IMR-90 (cell line): ENCODE measurements around the gene DISC1. TPM values are rescaled to one million over a fixed set of nuclear protein-coding genes. Genes with fewer than 3 reads are reported as not detected.

Experiments used
- ATAC-seq: fragments of 200-7000 bp; cut with Tn5 transposase; 2 replicates; pipeline ENCODE4 v1.9.1; 2020; ENCODE audit warnings: low read depth, mild to moderate bottlenecking, moderate library complexity
- BruUV-seq: library from RNA; stranded (reverse); fragments of 400-500 nt; replicated peaks from 2 replicates; lab custom pipeline; 2021; lab: Mats Ljungman, UMichigan
- CTCF ChIA-PET: fragments of 300-600 bp; formaldehyde crosslinking; extraction: SDS; loops from one replicate; lab custom pipeline; 2021; ENCODE audit warnings: antibody characterized with exemption; lab: Yijun Ruan, JAX
- POLR2A ChIA-PET: fragments of 300-600 bp; sonication (Branson Sonifier 250); formaldehyde crosslinking; loops from one replicate; lab custom pipeline; 2022; ENCODE audit warnings: antibody characterized with exemption; ENCODE audit not compliant: unreplicated experiment; lab: Charles Lee
- DNase-seq: peaks from one replicate; pipeline ENCODE4 v3.0.0; 2013
- H2AFZ ChIP-seq: replicated peaks from 2 replicates; pipeline ENCODE3; 2013; ENCODE audit warnings: low read length, mild to moderate bottlenecking; ENCODE audit not compliant: poor library complexity
- H2AK5ac ChIP-seq: 2 replicates; pipeline ENCODE4 v1.6.1; 2013; ENCODE audit warnings: low read depth, low read length, inconsistent platforms
- H2AK9ac ChIP-seq: replicated peaks from 2 replicates; pipeline ENCODE3; 2013; ENCODE audit warnings: mild to moderate bottlenecking, low read depth, low read length, moderate library complexity; ENCODE audit not compliant: poor library complexity
- H2BK120ac ChIP-seq: 2 replicates; pipeline ENCODE4 v1.6.1; 2013; ENCODE audit warnings: low read depth, low read length, inconsistent platforms
- H2BK15ac ChIP-seq: 3 replicates; pipeline ENCODE4 v1.6.1; 2013; ENCODE audit warnings: low read depth, low read length, inconsistent platforms
- H2BK20ac ChIP-seq: 2 replicates; pipeline ENCODE4 v1.6.1; 2013; ENCODE audit warnings: low read depth, mild to moderate bottlenecking, inconsistent platforms, low read length, moderate library complexity
- H2BK5ac ChIP-seq: 2 replicates; pipeline ENCODE4 v1.6.1; 2013; ENCODE audit warnings: mild to moderate bottlenecking, low read depth, low read length, inconsistent platforms; ENCODE audit not compliant: poor library complexity, severe bottlenecking
- H3K14ac ChIP-seq: replicated peaks from 2 replicates; pipeline ENCODE4 v1.6.1; 2013; ENCODE audit warnings: low read depth, low read length, inconsistent platforms
- H3K18ac ChIP-seq: 2 replicates; pipeline ENCODE4 v1.6.1; 2013; ENCODE audit warnings: low read depth, low read length, control low read depth
- H3K23ac ChIP-seq: 2 replicates; pipeline ENCODE4 v1.6.1; 2013; ENCODE audit warnings: low read depth, low read length, inconsistent platforms
- H3K27ac ChIP-seq: 2 replicates; pipeline ENCODE4 v1.5.1; 2013; ENCODE audit warnings: mild to moderate bottlenecking, control low read depth, low read length; ENCODE audit not compliant: insufficient read depth
- H3K27me3 ChIP-seq: 2 replicates; pipeline ENCODE4 v1.6.1; 2013; ENCODE audit warnings: low read length; ENCODE audit not compliant: control insufficient read depth, insufficient read depth
- H3K36me3 ChIP-seq: 2 replicates; pipeline ENCODE4 v1.6.1; 2013; ENCODE audit warnings: low read length, mixed read lengths; ENCODE audit not compliant: control insufficient read depth, insufficient read depth
- H3K4ac ChIP-seq: 2 replicates; pipeline ENCODE4 v1.6.1; 2013; ENCODE audit warnings: low read depth, low read length, inconsistent platforms
- H3K4me1 ChIP-seq: 2 replicates; pipeline ENCODE4 v1.6.1; 2013; ENCODE audit warnings: low read length, mixed read lengths; ENCODE audit not compliant: control insufficient read depth, insufficient read depth
- H3K4me2 ChIP-seq: 2 replicates; pipeline ENCODE4 v1.6.1; 2013; ENCODE audit warnings: low read depth, mild to moderate bottlenecking, control low read depth, low read length, moderate library complexity
- H3K4me3 ChIP-seq: 2 replicates; pipeline ENCODE4 v1.5.1; 2013; ENCODE audit warnings: low read depth, mild to moderate bottlenecking, control low read depth, low read length, moderate library complexity; ENCODE audit not compliant: insufficient read depth
- H3K56ac ChIP-seq: 2 replicates; pipeline ENCODE4 v1.6.1; 2013; ENCODE audit warnings: low read length, inconsistent platforms; ENCODE audit not compliant: insufficient read depth; ENCODE audit errors: extremely low read depth
- H3K79me1 ChIP-seq, 2 experiments: 2 replicates each; pipeline ENCODE4 v1.6.1; 2013; ENCODE audit warnings: low read length in 2 of 2, inconsistent platforms in 1 of 2, low read depth in 1 of 2
- H3K9ac ChIP-seq: 2 replicates; pipeline ENCODE4 v1.6.1; 2013; ENCODE audit warnings: low read depth, low read length, control low read depth
- H3K9me1 ChIP-seq: 2 replicates; pipeline ENCODE4 v1.6.1; 2013; ENCODE audit warnings: low read length, inconsistent platforms; ENCODE audit not compliant: insufficient read depth
- H3K9me3 ChIP-seq: 2 replicates; pipeline ENCODE4 v1.6.1; 2013; ENCODE audit warnings: low read length; ENCODE audit not compliant: control insufficient read depth, insufficient read depth
- H4K20me1 ChIP-seq: 2 replicates; pipeline ENCODE4 v1.6.1; 2013; ENCODE audit warnings: low read length, inconsistent platforms; ENCODE audit not compliant: insufficient read depth
- H4K5ac ChIP-seq: 2 replicates; pipeline ENCODE4 v1.6.1; 2013; ENCODE audit warnings: mild to moderate bottlenecking, low read depth, low read length, control low read depth
- H4K8ac ChIP-seq, 2 experiments: 2 replicates each; pipeline ENCODE4 v1.6.1; 2013; ENCODE audit warnings: low read depth in 2 of 2, low read length in 2 of 2, control low read depth in 1 of 2, inconsistent platforms in 1 of 2
- H4K91ac ChIP-seq: 2 replicates; pipeline ENCODE4 v1.6.1; 2013; ENCODE audit warnings: low read depth, low read length, inconsistent platforms; ENCODE audit not compliant: insufficient read depth
- CEBPB ChIP-seq: IDR thresholded peaks from 2 replicates; pipeline ENCODE4 v1.6.1; 2012; ENCODE audit warnings: low read depth, low read length, improper control_type of control experiment
- FOS ChIP-seq: fragments of 150-350 bp; IDR thresholded peaks from 2 replicates; pipeline ENCODE4 v1.6.1; 2016; ENCODE audit warnings: low read depth, low read length
- RFX5 ChIP-seq: IDR thresholded peaks from 2 replicates; pipeline ENCODE4 v1.8.0; 2012; ENCODE audit warnings: low read depth, mild to moderate bottlenecking, low read length, moderate library complexity
- SMC3 ChIP-seq: fragments of 150-350 bp; IDR thresholded peaks from 2 replicates; pipeline ENCODE4 v1.6.1; 2016; ENCODE audit warnings: low read depth, mild to moderate bottlenecking, antibody characterized with exemption, low read length, moderate library complexity
- dilution Hi-C: fragments of 300-500 bp; cut with HindIII; formaldehyde crosslinking; loops from one replicate; pipeline ENCODE4 v1.14.3; 2018; ENCODE audit warnings: low sequenced_read_pairs; ENCODE audit not compliant: unreplicated experiment
- in situ Hi-C: fragments of 300-500 bp; cut with MboI; formaldehyde crosslinking; loops from 3 replicates; pipeline ENCODE4 v1.14.3; 2019; ENCODE audit warnings: low sequenced_read_pairs, inconsistent platforms, mixed read lengths
- intact Hi-C: fragments of 100-400 bp; cut with micrococcal nuclease; formaldehyde crosslinking; loops from 2 replicates; pipeline ENCODE4 v1.10.0; 2022
- polyA plus RNA-seq, 3 experiments: library from polyadenylated mRNA; depleted of rRNA; stranded (reverse); fragments of >200 nt; gene quantifications; 2 replicates each; pipeline ENCODE4 v1.2.3, GENCODE V29; 2012; ENCODE audit warnings: low replicate concordance in 1 of 3
- total RNA-seq: library from RNA; depleted of rRNA; stranded (reverse); fragments of >200 nt; gene quantifications from 2 replicates; pipeline ENCODE4 v1.2.3, GENCODE V29; 2012

The DISC1 gene
- total and polyA plus RNA-seq, 2 of the 4 experiments (the other 2 are of a cell fraction), result 2.2 to 7.0 TPM

DNA sequence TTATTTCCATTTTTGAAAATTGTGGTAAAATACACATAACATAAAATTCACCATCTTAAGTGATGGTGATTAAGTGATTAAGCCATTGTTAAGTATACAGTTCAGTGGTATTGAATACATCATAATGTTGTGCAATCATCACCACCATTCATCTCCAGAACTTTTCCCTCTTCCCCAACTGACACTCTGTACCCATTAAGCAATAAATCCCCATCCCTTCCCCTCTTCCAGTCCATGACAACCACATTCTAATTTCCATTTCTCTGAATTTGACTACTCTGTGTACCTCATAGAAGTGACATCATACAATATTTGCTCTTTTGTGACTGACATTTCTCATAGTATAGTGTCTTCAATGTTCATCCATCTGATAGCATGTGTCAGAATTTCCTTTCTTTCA lies 124.8 kb downstream of the DISC1 start:
- intact Hi-C loops, result loop anchor here (10.0 kb wide), 1 partner anchor 183 kb away; no protein-coding TSS in a partner anchor
- in situ Hi-C loops, result no loop called here
- CTCF ChIA-PET, result no interaction called here

More for the DNA sequence above, 124.8 kb downstream of the DISC1 start:
- Histone ChIP-seq H3K18ac (no peak overlapping the region), H2BK15ac (no peak overlapping the region), H3K79me1 (0 out of 4 replicates have a peak, but pooled peaks cover 0 to 4% of the 10 kb centered on the region in 2 experiments), H2BK5ac (no peak overlapping the region), H4K91ac (no peak overlapping the region), H4K5ac (no peak overlapping the region), H2AK9ac (no peak overlapping the region), H2AK5ac (no peak overlapping the region), H2AFZ (no peak overlapping the region), H3K27me3 (no peaks in the 10 kb centered on the region), H2BK120ac (no peak overlapping the region), H3K14ac (no peak overlapping the region), H3K4me1 (no peaks in the 10 kb centered on the region; the same call in 1 of the 2 replicates), H4K20me1 (no peaks in the 10 kb centered on the region), H3K27ac (no peak overlapping the region), H3K9ac (no peak overlapping the region), H3K4ac (no peak overlapping the region), H3K36me3 (peaks cover 9% of the 10 kb centered on the region), H3K4me2 (no peak overlapping the region), H3K9me1 (no peaks in the 10 kb centered on the region), H3K56ac (no peak overlapping the region), H3K23ac (no peak overlapping the region), H2BK20ac (no peak overlapping the region), H4K8ac (no peak overlapping the region), H3K9me3 (peaks cover 3% of the 10 kb centered on the region; the same call in 1 of the 2 replicates), H3K4me3 (no peak overlapping the region)
- dilution Hi-C loops, result no loop called here
- DNase-seq, result no peak
- TF ChIP-seq CEBPB (peak; percentile 86), SMC3 (no peak), FOS (no peak), RFX5 (no peak)
- POLR2A ChIA-PET, result no interaction called here
- ATAC-seq, result no peak
- BruUV-seq, result no TSS peak
